GM12878 (cell line): ENCODE measurements around the gene KEL. TPM values are rescaled to one million over a fixed set of nuclear protein-coding genes. Genes with fewer than 3 reads are reported as not detected.

Experiments used
- ATAC-seq: fragments of 200-7000 bp; cut with Tn5 transposase; 3 replicates; pipeline ENCODE4 v1.9.1; 2020; ENCODE audit warnings: mild to moderate bottlenecking, moderate library complexity
- BruUV-seq: library from RNA; stranded (reverse); fragments of 400-500 nt; replicated peaks from 2 replicates; lab custom pipeline; 2021; lab: Mats Ljungman, UMichigan
- CTCF ChIA-PET: fragments of 300-600 bp; sonication (Branson Sonifier 250); formaldehyde crosslinking; extraction: SDS; loops from one replicate; lab custom pipeline; 2021; ENCODE audit warnings: inconsistent platforms; lab: Yijun Ruan, JAX
- POLR2A ChIA-PET: fragments of 350-600 bp; formaldehyde crosslinking; extraction: SDS; loops from one replicate; lab custom pipeline; 2021; ENCODE audit warnings: inconsistent platforms; lab: Charles Lee
- RAD21 ChIA-PET: fragments of 300-600 bp; sonication (Branson Sonifier 250); formaldehyde crosslinking; loops from one replicate; lab custom pipeline; 2023; ENCODE audit warnings: antibody characterized with exemption; ENCODE audit not compliant: unreplicated experiment; lab: Charles Lee
- SMC1A ChIA-PET: fragments of 300-600 bp; sonication (Branson Sonifier 250); formaldehyde crosslinking; loops from one replicate; lab custom pipeline; 2023; ENCODE audit not compliant: unreplicated experiment, uncharacterized antibody; lab: Charles Lee
- DNase-seq: peaks from one replicate; pipeline ENCODE4 v3.0.0-alpha.2; 2011; ENCODE audit warnings: low read depth, low spot score
- FAIRE-seq: peaks from 3 replicates; lab custom pipeline; 2011; peaks lifted over from hg19 to GRCh38; lab: Jason Lieb, UNC
- H2AFZ ChIP-seq: 2 replicates; pipeline ENCODE4 v1.6.0; 2011; ENCODE audit warnings: low read depth, low read length, control low read depth; ENCODE audit not compliant: control insufficient read depth
- H3K27ac ChIP-seq: 2 replicates; pipeline ENCODE4 v1.5.1; 2011; ENCODE audit warnings: control low read depth; ENCODE audit not compliant: control insufficient read depth, insufficient read depth
- H3K27me3 ChIP-seq, 2 experiments: replicated peaks in 1 of 2; 2 replicates each; pipeline versions ENCODE4 v1.6.0 to v1.6.1; 2011; ENCODE audit warnings: low read length in 1 of 2; ENCODE audit not compliant: control insufficient read depth in 2 of 2, insufficient read depth in 2 of 2
- H3K36me3 ChIP-seq, 2 experiments: 2 replicates each; pipeline ENCODE4 v1.5.1; 2011; ENCODE audit warnings: low read length in 1 of 2; ENCODE audit not compliant: control insufficient read depth in 2 of 2, insufficient read depth in 2 of 2
- H3K4me1 ChIP-seq: 2 replicates; pipeline ENCODE4 v1.6.1; 2011; ENCODE audit warnings: mild to moderate bottlenecking, low read length, moderate library complexity, mixed read lengths; ENCODE audit not compliant: control insufficient read depth, insufficient read depth
- H3K4me2 ChIP-seq: 2 replicates; pipeline ENCODE4 v1.6.0; 2011; ENCODE audit warnings: control low read depth; ENCODE audit not compliant: control insufficient read depth, insufficient read depth
- H3K4me3 ChIP-seq: fragments of 200-600 bp; sonication (generic); 2 replicates; pipeline ENCODE4 v1.5.1; 2016
- H3K79me2 ChIP-seq: 2 replicates; pipeline ENCODE4 v1.6.0; 2011; ENCODE audit warnings: low read length; ENCODE audit not compliant: control insufficient read depth, insufficient read depth
- H3K9ac ChIP-seq: 2 replicates; pipeline ENCODE4 v1.8.0; 2011; ENCODE audit warnings: low read length, control low read depth, mixed read lengths; ENCODE audit not compliant: control insufficient read depth, insufficient read depth
- H3K9me3 ChIP-seq: replicated peaks from 3 replicates; pipeline ENCODE4 v1.5.1; 2011; ENCODE audit warnings: mild to moderate bottlenecking, low read length; ENCODE audit not compliant: control insufficient read depth, insufficient read depth
- H4K20me1 ChIP-seq: 2 replicates; pipeline ENCODE4 v1.6.0; 2011; ENCODE audit not compliant: control insufficient read depth, insufficient read depth
- FOXM1 ChIP-seq: IDR thresholded peaks from 2 replicates; pipeline ENCODE4 v1.6.1; 2012; ENCODE audit warnings: low read depth, mild to moderate bottlenecking, inconsistent platforms, low read length, moderate library complexity
- HDGF ChIP-seq: fragments of 450-650 bp; IDR thresholded peaks from 2 replicates; pipeline ENCODE4 v1.6.1; 2016; ENCODE audit warnings: antibody characterized with exemption
- JUNB ChIP-seq: IDR thresholded peaks from 2 replicates; pipeline ENCODE4 v1.6.1; 2016; ENCODE audit warnings: antibody characterized with exemption, mild to moderate bottlenecking
- MTA3 ChIP-seq: IDR thresholded peaks from 2 replicates; pipeline ENCODE4 v1.6.1; 2012; ENCODE audit warnings: low read length, inconsistent platforms, borderline replicate concordance
- NFIC ChIP-seq: IDR thresholded peaks from 2 replicates; pipeline ENCODE4 v1.6.1; 2012; ENCODE audit warnings: low read depth, mild to moderate bottlenecking, inconsistent platforms, low read length, moderate library complexity
- PAX5 ChIP-seq: IDR thresholded peaks from 2 replicates; pipeline ENCODE4 v1.6.1; 2011; ENCODE audit warnings: low read depth, low read length, borderline replicate concordance
- PML ChIP-seq: IDR thresholded peaks from 2 replicates; pipeline ENCODE4 v1.6.1; 2012; ENCODE audit warnings: low read length, inconsistent platforms
- RB1 ChIP-seq: fragments of 450-650 bp; formaldehyde crosslinking; IDR thresholded peaks from 2 replicates; pipeline ENCODE4 v1.6.1; 2017; ENCODE audit warnings: mild to moderate bottlenecking, borderline replicate concordance
- SMC3 ChIP-seq: IDR thresholded peaks from 2 replicates; pipeline ENCODE4 v1.6.1; 2011; ENCODE audit warnings: low read length, improper control_type of control experiment, borderline replicate concordance
- SREBF1 ChIP-seq: IDR thresholded peaks from 2 replicates; pipeline ENCODE4 v1.6.1; 2012; ENCODE audit warnings: mild to moderate bottlenecking, low read length
- STAT3 ChIP-seq: IDR thresholded peaks from 2 replicates; pipeline ENCODE4 v1.6.1; 2011; ENCODE audit warnings: low read depth, low read length, improper control_type of control experiment
- TCF7 ChIP-seq: IDR thresholded peaks from 2 replicates; pipeline ENCODE4 v1.6.1; 2014; ENCODE audit warnings: antibody characterized with exemption, borderline replicate concordance
- USF1 ChIP-seq: IDR thresholded peaks from 2 replicates; pipeline ENCODE4 v1.6.1; 2011; ENCODE audit warnings: borderline replicate concordance, low read depth, mild to moderate bottlenecking, moderate library complexity, mixed read lengths, low read length; ENCODE audit not compliant: insufficient read depth; ENCODE audit errors: extremely low read length
- ZBTB40 ChIP-seq: fragments of 450-650 bp; IDR thresholded peaks from 2 replicates; pipeline ENCODE4 v1.6.1; 2016; ENCODE audit warnings: mild to moderate bottlenecking, moderate library complexity, borderline replicate concordance
- WGBS: methylation state at CpG from one replicate; pipeline ENCODE4 v1.1.6; 2016; ENCODE audit warnings: low lambda C conversion rate; ENCODE audit not compliant: insufficient replicate concordance, insufficient coverage; ENCODE audit errors: missing lambda C conversion rate; 5-methylcytosine and 5-hydroxymethylcytosine counted together
- in situ Hi-C: fragments of 300-500 bp; cut with MboI; formaldehyde crosslinking; loops from 9 replicates; pipeline ENCODE4 v1.14.3; 2018; ENCODE audit warnings: mixed read lengths
- intact Hi-C: fragments of 100-400 bp; cut with micrococcal nuclease; formaldehyde crosslinking; loops from one replicate; pipeline ENCODE4 v1.14.2; 2022; ENCODE audit not compliant: unreplicated experiment
- polyA plus RNA-seq, 11 experiments: library from polyadenylated mRNA; depleted of rRNA in 4 of 11; unstranded in 6 of 11; stranded (reverse) in 5 of 11; fragments of >200 nt; fragmentation: Nextera tagmentation in 4 of 11; fragmentation: Illumina TruSeq in 1 of 11; extraction: Ambion mirVana in 4 of 11; extraction: Trizol in 1 of 11; gene quantifications; 1 replicate in 1 of 11; 2 replicates in 10 of 11; pipeline versions ENCODE4 v1.2.1 to v1.2.3, GENCODE V29; 2011 to 2016; ENCODE audit warnings: inconsistent platforms in 2 of 11, missing spikeins in 2 of 11, low read depth in 1 of 11
- total RNA-seq, 4 experiments: library from RNA; depleted of rRNA in 3 of 4; stranded (reverse); fragments of >200 nt in 3 of 4; fragmentation: Illumina TruSeq in 1 of 4; extraction: Trizol in 1 of 4; gene quantifications; 2 replicates each; pipeline versions ENCODE4 v1.2.1 to v1.2.3, GENCODE V29; 2013 to 2021
- TF ChIP-seq, protein P1 (sequence below): fragments of 450-650 bp; formaldehyde crosslinking; IDR thresholded peaks from 2 replicates; pipeline ENCODE4 v1.5.0; 2022; ENCODE audit warnings: mild to moderate bottlenecking, missing genetic modification characterization

KEL gene
- total and polyA plus RNA-seq, 10 of the 15 experiments (the other 5 are each of a cell fraction or from before 2014, with no cell fraction given), result 0.10 to 0.73 (median 0.23) TPM; not detected in 2

GRCh38 chr7:142940966-142941535, 21.1 kb downstream of the KEL start:
- Histone ChIP-seq H3K27ac (no peak overlapping the region), H3K9me3 (no peaks in the 10 kb centered on the region; the same call in 2 of the 3 replicates), H3K4me3 (no peak overlapping the region), H3K9ac (no peak overlapping the region), H3K36me3 (no peaks in the 10 kb centered on the region), H3K4me1 (no peaks in the 10 kb centered on the region), H3K27me3 (no peaks in the 10 kb centered on the region; a peak in 1 of 4 replicates), H2AFZ (no peak overlapping the region), H3K79me2 (no peaks in the 10 kb centered on the region), H3K4me2 (no peak overlapping the region), H4K20me1 (no peaks in the 10 kb centered on the region)
- in situ Hi-C loops (no loop called here), intact Hi-C loops (no loop called here)
- ATAC-seq (no peak), DNase-seq (no peak), FAIRE-seq (no peak)
- ChIA-PET SMC1A (no interaction called here), POLR2A (no interaction called here), RAD21 (no interaction called here), CTCF (interaction anchor here (2.3 kb wide), 1 partner anchor 17 kb away, joined by 5 read pairs; no protein-coding TSS in a partner anchor)
- BruUV-seq, result no TSS peak
- TF ChIP-seq SMC3, result no peak
- TF ChIP-seq USF1, result no peak
- no peak for TF ChIP-seq RB1
- no peak for TF ChIP-seq PAX5
- TF ChIP-seq FOXM1, result no peak
- no peak for TF ChIP-seq STAT3
- no peak for TF ChIP-seq TCF7
- no peak for TF ChIP-seq JUNB
- TF ChIP-seq PML, result no peak
- TF ChIP-seq, protein P1, sequence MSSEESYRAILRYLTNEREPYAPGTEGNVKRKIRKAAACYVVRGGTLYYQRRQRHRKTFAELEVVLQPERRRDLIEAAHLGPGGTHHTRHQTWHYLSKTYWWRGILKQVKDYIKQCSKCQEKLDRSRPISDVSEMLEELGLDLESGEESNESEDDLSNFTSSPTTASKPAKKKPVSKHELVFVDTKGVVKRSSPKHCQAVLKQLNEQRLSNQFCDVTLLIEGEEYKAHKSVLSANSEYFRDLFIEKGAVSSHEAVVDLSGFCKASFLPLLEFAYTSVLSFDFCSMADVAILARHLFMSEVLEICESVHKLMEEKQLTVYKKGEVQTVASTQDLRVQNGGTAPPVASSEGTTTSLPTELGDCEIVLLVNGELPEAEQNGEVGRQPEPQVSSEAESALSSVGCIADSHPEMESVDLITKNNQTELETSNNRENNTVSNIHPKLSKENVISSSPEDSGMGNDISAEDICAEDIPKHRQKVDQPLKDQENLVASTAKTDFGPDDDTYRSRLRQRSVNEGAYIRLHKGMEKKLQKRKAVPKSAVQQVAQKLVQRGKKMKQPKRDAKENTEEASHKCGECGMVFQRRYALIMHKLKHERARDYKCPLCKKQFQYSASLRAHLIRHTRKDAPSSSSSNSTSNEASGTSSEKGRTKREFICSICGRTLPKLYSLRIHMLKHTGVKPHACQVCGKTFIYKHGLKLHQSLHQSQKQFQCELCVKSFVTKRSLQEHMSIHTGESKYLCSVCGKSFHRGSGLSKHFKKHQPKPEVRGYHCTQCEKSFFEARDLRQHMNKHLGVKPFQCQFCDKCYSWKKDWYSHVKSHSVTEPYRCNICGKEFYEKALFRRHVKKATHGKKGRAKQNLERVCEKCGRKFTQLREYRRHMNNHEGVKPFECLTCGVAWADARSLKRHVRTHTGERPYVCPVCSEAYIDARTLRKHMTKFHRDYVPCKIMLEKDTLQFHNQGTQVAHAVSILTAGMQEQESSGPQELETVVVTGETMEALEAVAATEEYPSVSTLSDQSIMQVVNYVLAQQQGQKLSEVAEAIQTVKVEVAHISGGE (CRISPR knock-in tag), result no peak
- no peak for TF ChIP-seq ZBTB40
- no peak for TF ChIP-seq SREBF1
- TF ChIP-seq MTA3, result no peak
- TF ChIP-seq NFIC, result no peak
- no peak for TF ChIP-seq HDGF
- WGBS, result 18% methylated on average over 10 of the region's 10 CpGs
